ENCODE measurements around the gene CFAP57.

The CFAP57 gene

GRCh38 chr1:43253173-43253572 is 81.0 kb downstream of the CFAP57 start:
- no peak overlapping the region for H3K27ac ChIP-seq
- no peak for DNase-seq
- H3K36me3 ChIP-seq (replicated peaks), result no peaks in the 10 kb centered on the region

GRCh38 chr1:43253876-43254275 is 81.7 kb downstream of the CFAP57 start:
- Histone ChIP-seq H3K4me3 (ENCODE audit: low read depth, low read length) (no peak overlapping the region), H3K36me3 (replicated peaks) (no peaks in the 10 kb centered on the region), H3K27me3 (replicated peaks) (no peaks in the 10 kb centered on the region), H3K27ac (no peak overlapping the region)
- in situ Hi-C loops (cut with HindIII; ENCODE audit: low pct_ligation_motif_present, low sequenced_read_pairs), result no loop called here
- TF ChIP-seq CTCF (IDR thresholded peaks at IDR 0.05; ENCODE audit: low read depth, low read length, missing control alignments), result no peak
- DNase-seq, result no peak

More at GRCh38 chr1:43253173-43253572, 81.0 kb downstream of the CFAP57 start:
- no peak for TF ChIP-seq CTCF (IDR thresholded peaks at IDR 0.05; ENCODE audit: low read depth, low read length, missing control alignments)
- Histone ChIP-seq H3K27me3 (replicated peaks) (no peaks in the 10 kb centered on the region), H3K4me3 (ENCODE audit: low read depth, low read length) (no peak overlapping the region)
- in situ Hi-C loops (cut with HindIII; ENCODE audit: low pct_ligation_motif_present, low sequenced_read_pairs), result no loop called here

- Histone ChIP-seq H3K27me3 (replicated peaks) (no peaks in the 10 kb centered on the region), H3K27ac (no peak overlapping the region), H3K36me3 (replicated peaks) (no peaks in the 10 kb centered on the region), H3K4me3 (ENCODE audit: low read depth, low read length) (no peak overlapping the region)
- DNase-seq, result no peak
- in situ Hi-C loops (cut with HindIII; ENCODE audit: low pct_ligation_motif_present, low sequenced_read_pairs), result no loop called here
- TF ChIP-seq CTCF (IDR thresholded peaks at IDR 0.05; ENCODE audit: low read depth, low read length, missing control alignments), result no peak
Measured at GRCh38 chr1:43255438-43256210, 83.5 kb downstream of the CFAP57 start.

- Histone ChIP-seq H3K27me3 (replicated peaks) (no peaks in the 10 kb centered on the region), H3K36me3 (replicated peaks) (no peaks in the 10 kb centered on the region), H3K27ac (no peak overlapping the region), H3K4me3 (ENCODE audit: low read depth, low read length) (no peak overlapping the region)
- TF ChIP-seq CTCF (IDR thresholded peaks at IDR 0.05; ENCODE audit: low read depth, low read length, missing control alignments), result no peak
- in situ Hi-C loops (cut with HindIII; ENCODE audit: low pct_ligation_motif_present, low sequenced_read_pairs), result no loop called here
- DNase-seq, result no peak
Measured at GRCh38 chr1:43256675-43257570, 84.8 kb downstream of the CFAP57 start.

- Histone ChIP-seq H3K27me3 (replicated peaks) (no peaks in the 10 kb centered on the region), H3K36me3 (replicated peaks) (no peaks in the 10 kb centered on the region), H3K27ac (no peak overlapping the region), H3K4me3 (ENCODE audit: low read depth, low read length) (no peak overlapping the region)
- in situ Hi-C loops (cut with HindIII; ENCODE audit: low pct_ligation_motif_present, low sequenced_read_pairs), result no loop called here
- DNase-seq, result no peak
- no peak for TF ChIP-seq CTCF (IDR thresholded peaks at IDR 0.05; ENCODE audit: low read depth, low read length, missing control alignments)
Measured at GRCh38 chr1:43258370-43258769, 86.2 kb downstream of the CFAP57 start.
